Activated CD8-positive, alpha-beta T cell treated with anti-CD3 and anti-CD28 coated beads for 36 hours (primary cell): ENCODE data around the gene CHMP5. TPM values are rescaled to one million over a fixed set of nuclear protein-coding genes. Genes with fewer than 3 reads are reported as not detected.
A peak's percentile ranks its signal among the peaks of the same experiment; 100 is the strongest.

Experiments used
- ATAC-seq: fragments of 200-7000 bp; cut with Tn5 transposase; one replicate; pipeline ENCODE4 v1.10.0; 2021; ENCODE audit warnings: mild to moderate bottlenecking, moderate library complexity
- CTCF ChIA-PET: fragments of 350-600 bp; sonication (Branson Sonifier 250); formaldehyde crosslinking; loops from one replicate; lab custom pipeline; 2021; ENCODE audit warnings: antibody characterized with exemption; lab: Charles Lee
- POLR2A ChIA-PET: fragments of 350-600 bp; sonication (Branson Sonifier 250); formaldehyde crosslinking; loops from one replicate; lab custom pipeline; 2021; ENCODE audit warnings: antibody characterized with exemption; lab: Charles Lee
- DNase-seq: peaks from one replicate; pipeline ENCODE4 v3.0.0-alpha.2; 2020
- H3K27ac Mint-ChIP-seq: one replicate; pipeline ENCODE4 v1.8.0; 2021; ENCODE audit warnings: mild to moderate bottlenecking, mixed read lengths
- H3K27me3 Mint-ChIP-seq: one replicate; pipeline ENCODE4 v1.8.0; 2021; ENCODE audit warnings: mixed read lengths
- H3K36me3 Mint-ChIP-seq: one replicate; pipeline ENCODE4 v1.8.0; 2021; ENCODE audit warnings: low read depth, mixed read lengths
- H3K4me1 Mint-ChIP-seq: one replicate; pipeline ENCODE4 v1.8.0; 2021; ENCODE audit warnings: low read depth, mixed read lengths
- H3K4me3 Mint-ChIP-seq: one replicate; pipeline ENCODE4 v1.8.0; 2021; ENCODE audit warnings: mild to moderate bottlenecking, moderate library complexity, mixed read lengths
- H3K9me3 Mint-ChIP-seq: one replicate; pipeline ENCODE4 v1.8.0; 2021; ENCODE audit warnings: mixed read lengths
- intact Hi-C: fragments of 100-400 bp; cut with micrococcal nuclease; formaldehyde crosslinking; loops from one replicate; pipeline ENCODE4 v1.10.0; 2022
- total RNA-seq, 2 experiments: library from RNA; stranded (reverse); gene quantifications; one replicate each; pipeline ENCODE4 v1.2.3, GENCODE V29; 2021
- TF ChIP-seq, protein P1 (sequence below): fragments of 200-600 bp; IDR thresholded peaks from one replicate; pipeline ENCODE4 v1.8.0; 2022; ENCODE audit warnings: antibody characterized with exemption, mild to moderate bottlenecking

The CHMP5 gene
- total RNA-seq, 2 experiments from 2014 or later = 64.6 to 74.2 TPM

DNA sequence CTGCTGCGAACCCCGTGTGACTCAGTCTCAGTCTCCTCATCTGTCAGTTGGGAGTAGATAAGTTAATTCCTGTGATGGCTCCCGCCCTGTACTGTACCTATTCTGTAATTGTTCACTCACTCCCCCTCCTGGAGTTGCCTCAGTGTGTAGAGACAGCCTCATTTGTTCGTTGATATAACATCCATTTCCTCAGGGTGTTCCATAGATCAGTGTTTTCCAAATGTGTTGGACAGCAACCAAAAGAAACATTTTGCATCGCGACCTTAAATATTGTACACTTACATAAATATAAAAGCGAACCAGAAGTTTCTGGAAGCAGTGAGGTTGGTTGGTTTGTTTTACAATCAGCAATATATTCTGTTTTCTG, 26.2 kb downstream of the CHMP5 start:
- H3K36me3 Mint-ChIP-seq = peaks cover 39% of the 10 kb centered on the region
- POLR2A ChIA-PET = interaction anchor here (0.6 to 2.1 kb wide), 9 partner anchors 7 to 266 kb away, joined by 3 to 20 read pairs (median 4); partner anchors contain the start of genes AQP3, BAG1, CHMP5 and DNAJA1

DNA sequence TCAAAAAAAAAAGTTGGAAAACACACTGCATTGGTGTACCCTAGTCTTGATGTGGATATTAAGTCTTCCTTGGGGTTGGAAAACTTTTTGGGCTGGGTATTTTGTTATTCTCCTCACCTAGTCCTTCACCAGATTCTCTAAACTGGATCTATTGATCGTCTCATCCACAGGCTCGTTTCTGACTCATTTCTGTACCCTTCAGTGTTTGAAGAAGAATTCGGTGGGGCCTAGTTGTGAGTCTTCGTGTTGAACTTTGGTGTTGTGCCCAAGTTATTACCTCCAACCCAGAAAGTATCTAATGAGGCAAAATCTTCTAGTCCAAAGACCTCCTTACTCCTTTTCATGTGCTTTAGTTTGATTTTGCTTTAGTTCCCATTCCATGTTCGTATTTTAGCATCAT, 27.1 kb downstream of the CHMP5 start:
- ATAC-seq (no peak), DNase-seq (no peak)
- H3K9me3 Mint-ChIP-seq = no peaks in the 10 kb centered on the region
- H3K36me3 Mint-ChIP-seq = peaks cover 47% of the 10 kb centered on the region
- H3K4me1 Mint-ChIP-seq = peaks cover 60% of the 10 kb centered on the region
- peak overlapping the region; percentile 99 for H3K27ac Mint-ChIP-seq
- H3K4me3 Mint-ChIP-seq = peak overlapping the region; percentile 84
- TF ChIP-seq, protein P1, sequence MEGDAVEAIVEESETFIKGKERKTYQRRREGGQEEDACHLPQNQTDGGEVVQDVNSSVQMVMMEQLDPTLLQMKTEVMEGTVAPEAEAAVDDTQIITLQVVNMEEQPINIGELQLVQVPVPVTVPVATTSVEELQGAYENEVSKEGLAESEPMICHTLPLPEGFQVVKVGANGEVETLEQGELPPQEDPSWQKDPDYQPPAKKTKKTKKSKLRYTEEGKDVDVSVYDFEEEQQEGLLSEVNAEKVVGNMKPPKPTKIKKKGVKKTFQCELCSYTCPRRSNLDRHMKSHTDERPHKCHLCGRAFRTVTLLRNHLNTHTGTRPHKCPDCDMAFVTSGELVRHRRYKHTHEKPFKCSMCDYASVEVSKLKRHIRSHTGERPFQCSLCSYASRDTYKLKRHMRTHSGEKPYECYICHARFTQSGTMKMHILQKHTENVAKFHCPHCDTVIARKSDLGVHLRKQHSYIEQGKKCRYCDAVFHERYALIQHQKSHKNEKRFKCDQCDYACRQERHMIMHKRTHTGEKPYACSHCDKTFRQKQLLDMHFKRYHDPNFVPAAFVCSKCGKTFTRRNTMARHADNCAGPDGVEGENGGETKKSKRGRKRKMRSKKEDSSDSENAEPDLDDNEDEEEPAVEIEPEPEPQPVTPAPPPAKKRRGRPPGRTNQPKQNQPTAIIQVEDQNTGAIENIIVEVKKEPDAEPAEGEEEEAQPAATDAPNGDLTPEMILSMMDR = no peak
- POLR2A ChIA-PET = interaction anchor here (0.6 kb wide), 1 partner anchor 28 kb away, joined by 3 read pairs; the partner anchor contains the start of genes BAG1 and CHMP5
- CTCF ChIA-PET = interaction anchor here (1.0 to 1.3 kb wide), 2 partner anchors 10 to 31 kb away, joined by 3 read pairs; no protein-coding TSS in a partner anchor
- intact Hi-C loops = loop anchor here (2.0 kb wide), 1 partner anchor 27 kb away; the partner anchor contains the start of genes BAG1 and CHMP5
- H3K27me3 Mint-ChIP-seq = no peaks in the 10 kb centered on the region

More for the DNA sequence above, 26.2 kb downstream of the CHMP5 start:
- intact Hi-C loops = loop anchor here (2.0 kb wide), 1 partner anchor 26 kb away; the partner anchor contains the start of genes BAG1 and CHMP5
- TF ChIP-seq, protein P1 = no peak
- Mint-ChIP-seq H3K9me3 (no peaks in the 10 kb centered on the region), H3K27ac (peak overlapping the region; percentile 99), H3K27me3 (no peaks in the 10 kb centered on the region), H3K4me3 (peak overlapping the region; percentile 84), H3K4me1 (peaks cover 54% of the 10 kb centered on the region)
- DNase-seq (no peak), ATAC-seq (no peak)
- CTCF ChIA-PET = interaction anchor here (1.0 to 1.8 kb wide), 3 partner anchors 9 to 176 kb away, joined by 3 to 4 read pairs (median 4); no protein-coding TSS in a partner anchor

DNA sequence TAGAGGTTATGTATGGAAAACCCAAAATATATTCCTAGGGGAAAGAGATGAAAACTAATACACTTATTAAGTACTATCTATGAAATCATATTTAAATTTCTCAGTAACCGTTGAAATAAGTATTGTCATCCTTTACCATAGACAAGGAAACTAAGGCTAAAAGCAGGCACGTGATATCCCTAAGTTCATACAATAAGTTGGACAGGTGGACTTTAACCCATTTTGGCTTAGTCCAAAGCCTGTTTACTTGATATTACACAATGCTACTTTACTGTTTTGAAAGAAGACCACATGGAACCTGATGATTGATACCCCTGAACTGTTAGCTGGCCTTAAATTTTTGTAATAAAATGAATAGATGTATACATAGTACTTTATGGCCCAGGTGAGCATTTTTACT, 28.9 kb downstream of the CHMP5 start:
- Mint-ChIP-seq H3K4me3 (no peak overlapping the region), H3K36me3 (peaks cover 65% of the 10 kb centered on the region), H3K4me1 (peaks cover 68% of the 10 kb centered on the region), H3K27ac (peak overlapping the region; percentile 11), H3K27me3 (no peaks in the 10 kb centered on the region), H3K9me3 (no peaks in the 10 kb centered on the region)
- ATAC-seq = no peak
- POLR2A ChIA-PET = no interaction called here
- TF ChIP-seq, protein P1 = no peak
- no peak for DNase-seq
- CTCF ChIA-PET = no interaction called here
- intact Hi-C loops = no loop called here

DNA sequence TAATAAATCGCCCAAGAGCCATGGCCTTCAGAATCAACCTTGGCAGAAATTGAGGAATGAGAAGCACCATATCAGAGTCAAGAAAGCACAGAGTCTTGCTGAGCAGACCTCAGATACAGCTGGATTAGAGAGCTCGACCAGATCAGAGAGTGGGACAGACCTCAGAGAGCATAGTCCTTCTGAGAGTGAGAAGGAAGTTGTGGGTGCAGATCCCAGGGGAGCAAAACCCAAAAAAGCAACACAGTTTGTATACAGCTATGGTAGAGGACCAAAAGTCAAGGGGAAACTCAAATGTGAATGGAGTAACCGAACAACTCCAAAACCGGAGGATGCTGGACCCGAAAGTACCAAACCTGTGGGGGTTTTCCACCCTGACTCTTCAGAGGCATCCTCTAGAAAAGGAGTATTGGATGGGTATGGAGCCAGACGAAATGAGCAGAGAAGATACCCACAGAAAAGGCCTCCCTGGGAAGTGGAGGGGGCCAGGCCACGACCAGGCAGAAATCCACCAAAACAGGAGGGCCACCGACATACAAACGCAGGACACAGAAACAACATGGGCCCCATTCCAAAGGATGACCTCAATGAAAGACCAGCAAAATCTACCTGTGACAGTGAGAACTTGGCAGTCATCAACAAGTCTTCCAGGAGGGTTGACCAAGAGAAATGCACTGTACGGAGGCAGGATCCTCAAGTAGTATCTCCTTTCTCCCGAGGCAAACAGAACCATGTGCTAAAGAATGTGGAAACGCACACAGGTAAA, 30.0 kb downstream of the CHMP5 start:
- no peak for ATAC-seq
- ChIA-PET CTCF (no interaction called here), POLR2A (no interaction called here)
- Mint-ChIP-seq H3K4me1 (peaks cover 78% of the 10 kb centered on the region), H3K36me3 (peaks cover 73% of the 10 kb centered on the region), H3K4me3 (peak overlapping the region; percentile 3), H3K27ac (peak overlapping the region; percentile 62), H3K27me3 (no peaks in the 10 kb centered on the region), H3K9me3 (no peaks in the 10 kb centered on the region)
- intact Hi-C loops = no loop called here
- no peak for DNase-seq
- TF ChIP-seq, protein P1 = no peak

DNA sequence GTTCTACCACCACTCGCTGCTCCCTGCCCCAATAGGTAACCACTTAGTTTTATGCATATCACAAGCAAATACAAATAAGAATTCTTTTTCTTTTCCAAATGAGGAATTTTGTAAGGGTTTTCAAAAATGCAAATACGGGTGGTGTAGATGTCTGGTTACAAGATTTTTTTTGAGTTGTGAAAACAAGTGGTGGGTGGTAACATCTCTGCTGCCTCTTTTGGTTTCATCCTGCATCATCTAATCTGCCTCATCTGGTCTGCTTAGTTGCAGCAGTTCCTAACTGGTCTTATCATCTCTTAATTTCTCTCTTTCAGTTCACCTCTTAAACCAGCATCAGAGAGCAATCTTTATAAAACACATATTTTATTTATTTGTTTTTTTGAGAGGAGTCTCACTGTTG, 30.7 kb downstream of the CHMP5 start:
- POLR2A ChIA-PET = no interaction called here
- H3K27ac Mint-ChIP-seq = peak overlapping the region; percentile 87
- DNase-seq (peak; percentile 14), ATAC-seq (peak; percentile 45)
- TF ChIP-seq, protein P1 = no peak
- no peaks in the 10 kb centered on the region for H3K9me3 Mint-ChIP-seq
- peaks cover 75% of the 10 kb centered on the region for H3K36me3 Mint-ChIP-seq
- intact Hi-C loops = no loop called here
- H3K4me3 Mint-ChIP-seq = peak overlapping the region; percentile 44
- H3K4me1 Mint-ChIP-seq = peaks cover 80% of the 10 kb centered on the region
- CTCF ChIA-PET = interaction anchor here (2.1 to 3.2 kb wide), 2 partner anchors 9 to 120 kb away, joined by 9 to 23 read pairs; no protein-coding TSS in a partner anchor
- H3K27me3 Mint-ChIP-seq = no peaks in the 10 kb centered on the region
